GM18507 (cell line): Measurements from ENCODE around the gene CHCHD1.
"Not testable (repeated sequence)": the region's sequence is repeated elsewhere in the genome, so short reads cannot be mapped to it uniquely, and the experiment has no call there.

Experiments used
- DNase-seq: peaks from one replicate; pipeline ENCODE4 v3.0.0; 2011; ENCODE audit warnings: low read depth; ENCODE audit not compliant: insufficient read length; ENCODE audit errors: extremely low spot score
- FAIRE-seq: peaks from 2 replicates; lab custom pipeline; 2011; peaks lifted over from hg19 to GRCh38; lab: Jason Lieb, UNC

CHCHD1 gene

DNA sequence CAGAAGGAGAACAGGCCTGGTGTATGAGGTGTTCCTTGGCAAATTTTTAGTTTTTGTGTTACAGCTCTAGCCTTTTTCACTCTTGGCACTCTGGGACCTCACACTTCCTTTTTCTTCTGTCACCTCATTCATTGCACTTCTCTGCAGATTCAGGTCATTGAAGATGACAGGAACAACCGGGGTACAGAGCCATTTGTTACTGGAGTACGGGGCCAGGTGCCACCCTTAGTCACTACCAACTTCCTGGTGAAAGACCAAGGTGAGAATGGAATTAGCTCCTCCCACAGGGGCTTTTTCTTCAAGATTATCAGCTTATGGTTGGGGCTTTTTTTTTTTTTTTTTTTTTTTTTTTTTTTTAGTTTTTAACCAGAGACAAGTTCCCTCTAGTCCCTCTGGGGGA lies 18.5 kb upstream of the CHCHD1 start:
- DNase-seq (no peak), FAIRE-seq (no peak)

- FAIRE-seq = no peak
These were observed 16.8 kb upstream of the CHCHD1 start for GRCh38 chr10:73765066-73765465.

DNA sequence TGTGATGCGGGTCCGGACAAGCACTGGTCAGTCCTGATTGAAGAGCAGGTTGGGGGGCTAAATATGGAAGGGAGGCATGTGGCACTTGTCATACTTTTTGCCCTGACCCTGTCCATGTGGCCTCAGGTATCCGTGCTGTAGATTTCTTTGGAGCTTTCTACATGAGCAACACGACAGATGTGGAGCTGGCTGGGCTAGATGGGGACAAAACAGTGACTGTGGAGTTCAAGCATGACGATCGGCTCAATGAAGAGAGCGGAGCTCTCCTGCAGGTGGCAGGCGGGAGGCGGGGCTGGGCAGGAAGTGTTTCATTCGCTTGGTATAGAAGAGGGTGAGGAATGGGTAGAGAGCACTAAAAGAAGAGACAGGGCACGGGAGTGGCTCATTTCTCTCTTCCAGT lies 13.0 kb upstream of the CHCHD1 start:
- FAIRE-seq (no peak), DNase-seq (no peak)

More at GRCh38 chr10:73765066-73765465, 16.8 kb upstream of the CHCHD1 start:
- no peak for DNase-seq

GRCh38 chr10:73769396-73769795 lies 12.5 kb upstream of the CHCHD1 start:
- DNase-seq (no peak), FAIRE-seq (no peak)

- DNase-seq (peak; percentile 72), FAIRE-seq (peak; percentile 70)
These were observed 10.0 kb upstream of the CHCHD1 start for GRCh38 chr10:73771722-73772280.

DNA sequence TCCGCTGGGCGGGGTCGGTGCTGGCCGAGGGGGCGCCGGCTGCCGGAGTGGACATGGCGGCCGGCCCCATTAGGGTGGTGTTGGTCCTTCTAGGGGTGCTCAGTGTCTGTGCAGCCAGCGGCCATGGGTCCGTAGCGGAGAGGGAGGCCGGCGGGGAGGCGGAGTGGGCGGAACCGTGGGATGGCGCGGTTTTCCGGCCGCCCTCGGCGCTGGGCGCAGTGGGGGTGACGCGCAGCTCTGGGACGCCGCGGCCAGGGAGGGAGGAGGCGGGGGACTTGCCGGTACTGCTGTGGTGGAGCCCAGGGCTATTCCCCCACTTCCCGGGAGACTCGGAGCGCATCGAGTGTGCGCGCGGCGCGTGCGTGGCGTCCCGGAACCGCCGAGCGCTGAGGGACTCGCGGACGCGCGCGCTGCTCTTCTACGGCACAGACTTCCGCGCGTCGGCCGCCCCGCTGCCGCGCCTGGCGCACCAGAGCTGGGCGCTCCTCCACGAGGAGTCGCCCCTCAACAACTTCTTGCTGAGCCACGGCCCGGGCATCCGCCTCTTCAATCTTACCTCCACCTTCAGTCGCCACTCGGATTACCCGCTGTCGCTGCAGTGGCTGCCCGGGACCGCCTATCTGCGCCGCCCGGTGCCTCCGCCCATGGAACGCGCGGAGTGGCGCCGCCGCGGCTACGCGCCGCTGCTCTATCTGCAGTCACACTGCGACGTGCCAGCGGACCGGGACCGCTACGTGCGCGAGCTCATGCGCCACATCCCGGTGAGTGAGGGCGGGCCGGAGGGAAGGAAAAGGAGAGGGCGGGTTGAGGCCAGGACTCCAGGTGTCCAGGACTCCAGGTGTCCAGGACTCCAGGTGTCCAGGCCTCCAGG lies 9.3 kb upstream of the CHCHD1 start:
- FAIRE-seq = peak; percentile 68
- peak; percentile 56 for DNase-seq

GRCh38 chr10:73773152-73773879 lies 8.5 kb upstream of the CHCHD1 start:
- DNase-seq (no peak), FAIRE-seq (no peak)

DNA sequence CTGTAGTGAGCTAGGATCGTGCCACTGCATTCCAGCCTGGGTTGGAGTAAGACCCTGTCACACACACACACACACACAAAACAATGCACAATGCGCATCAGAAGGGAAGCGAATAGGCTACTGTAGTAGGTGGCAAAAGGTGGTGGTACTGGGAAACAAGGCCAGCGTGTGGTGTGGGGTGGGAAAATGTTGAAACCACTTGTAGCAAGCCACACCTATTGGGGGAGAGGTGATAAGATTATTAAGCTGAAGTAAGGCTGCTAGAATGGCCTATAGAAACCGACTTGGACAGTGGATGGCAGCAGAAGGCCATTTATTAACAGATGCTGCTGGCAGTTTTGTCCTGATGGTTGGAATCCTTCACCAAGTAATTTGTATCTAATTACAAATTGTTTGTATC lies 7.2 kb upstream of the CHCHD1 start:
- FAIRE-seq = no peak
- DNase-seq = no peak

GRCh38 chr10:73779018-73779417 lies 2.8 kb upstream of the CHCHD1 start:
- DNase-seq = no peak

DNA sequence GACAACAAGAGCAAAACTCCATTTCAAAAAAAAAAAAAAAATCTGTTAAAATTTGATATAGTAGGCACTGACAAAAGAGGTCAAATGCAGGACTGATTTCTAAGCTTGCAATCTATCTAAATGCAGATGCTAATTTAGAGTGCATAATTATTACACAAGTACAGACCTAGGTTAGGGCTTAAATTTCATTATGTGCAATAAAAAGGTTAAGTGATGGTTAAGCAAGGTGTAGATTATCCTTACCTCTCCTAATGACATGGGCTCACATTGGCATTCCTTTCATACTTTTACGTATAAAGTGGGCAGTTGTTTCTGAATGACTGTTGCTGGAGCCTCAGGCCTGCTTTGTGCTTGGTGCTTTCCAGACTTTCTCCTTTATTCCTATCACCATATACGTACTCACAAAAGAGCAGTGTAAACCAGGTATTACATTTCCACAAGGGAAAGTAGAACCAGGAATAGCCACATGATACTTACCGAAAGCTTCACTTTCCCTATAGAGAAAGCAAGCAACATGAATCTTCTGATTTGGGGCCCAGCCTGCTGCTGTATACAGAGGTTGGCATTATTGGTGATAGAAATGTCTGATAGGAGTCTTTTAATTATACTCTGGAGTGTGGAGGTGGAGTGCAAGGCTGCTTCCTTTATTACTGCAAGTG lies 2.2 kb upstream of the CHCHD1 start:
- FAIRE-seq (no peak), DNase-seq (no peak)

More at GRCh38 chr10:73779018-73779417, 2.8 kb upstream of the CHCHD1 start:
- FAIRE-seq = no peak

DNA sequence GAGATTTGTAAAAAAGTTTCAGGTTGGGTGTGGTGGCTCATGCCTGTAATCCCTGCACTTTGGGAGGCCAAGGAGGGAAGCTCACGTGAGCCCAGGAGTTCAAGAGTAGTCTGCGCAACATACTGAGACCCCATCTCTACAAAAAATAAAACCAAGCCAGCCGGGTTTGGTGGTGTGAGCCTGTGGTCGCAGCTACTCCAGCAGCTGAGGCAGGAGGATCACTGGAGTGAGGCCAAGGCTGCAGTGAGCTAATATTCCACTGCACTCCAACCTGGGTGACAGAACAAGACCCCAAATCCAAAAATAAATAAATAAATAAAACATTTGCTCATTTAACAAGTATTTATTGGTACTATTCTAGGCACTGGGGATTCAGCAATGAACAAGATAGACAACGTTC lies 1.5 kb upstream of the CHCHD1 start:
- FAIRE-seq (no peak), DNase-seq (no peak)

GRCh38 chr10:73780966-73781365 lies 882 bp upstream of the CHCHD1 start:
- no peak for DNase-seq
- FAIRE-seq = no peak

DNA sequence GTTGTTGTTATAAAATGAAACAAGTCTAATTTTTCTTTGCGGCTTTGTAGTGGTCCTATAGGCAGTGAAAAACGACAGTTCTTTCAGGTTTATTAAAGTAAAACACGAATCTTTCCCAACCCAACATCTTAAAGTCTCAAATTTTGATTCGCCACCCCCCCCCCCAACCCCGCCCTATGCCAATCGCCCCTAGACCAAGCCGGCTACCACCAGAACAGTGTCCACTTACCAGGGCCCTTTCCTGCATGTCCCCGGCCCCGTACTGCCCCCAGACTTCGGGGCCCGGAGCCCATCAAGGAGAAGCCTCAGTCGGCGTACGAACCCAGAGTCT lies 335 bp upstream of the CHCHD1 start:
- DNase-seq = no peak
- no peak for FAIRE-seq

GRCh38 chr10:73782749-73783085 lies 869 bp downstream of the CHCHD1 start:
- FAIRE-seq (no peak), DNase-seq (no peak)

GRCh38 chr10:73785211-73785720 lies 3.4 kb downstream of the CHCHD1 start, which contains the start of gene ZSWIM8:
Gene ZSWIM8 (plus strand): TSS chr10:73785606. CDS start chr10:73785879, 273 bp downstream.
- FAIRE-seq = peak; percentile 96
- peak; percentile 83 for DNase-seq

GRCh38 chr10:73785721-73786511 lies 4.1 kb downstream of the CHCHD1 start:
- DNase-seq (no peak), FAIRE-seq (no peak)

- DNase-seq (no peak), FAIRE-seq (no peak)
These were observed 4.7 kb downstream of the CHCHD1 start for GRCh38 chr10:73786512-73786885.

- not testable (repeated sequence) for FAIRE-seq, DNase-seq
These were observed 5.4 kb downstream of the CHCHD1 start for GRCh38 chr10:73787031-73787800.
